AG10803 (cell line): Measurements from ENCODE around the gene MFSD2B.

Experiments used
- DNase-seq: peaks from one replicate; pipeline ENCODE4 v3.0.0; 2010; ENCODE audit warnings: low read depth
- H3K4me3 ChIP-seq: 2 replicates; pipeline ENCODE4 v1.5.1; 2011; ENCODE audit warnings: mild to moderate bottlenecking, low read length, control low read depth
- TF ChIP-seq, protein P1 (sequence below): conservative IDR thresholded peaks from 2 replicates; pipeline ENCODE4 v1.5.1; 2011; ENCODE audit warnings: mild to moderate bottlenecking, low read length, control low read depth, inconsistent platforms

MFSD2B gene

DNA sequence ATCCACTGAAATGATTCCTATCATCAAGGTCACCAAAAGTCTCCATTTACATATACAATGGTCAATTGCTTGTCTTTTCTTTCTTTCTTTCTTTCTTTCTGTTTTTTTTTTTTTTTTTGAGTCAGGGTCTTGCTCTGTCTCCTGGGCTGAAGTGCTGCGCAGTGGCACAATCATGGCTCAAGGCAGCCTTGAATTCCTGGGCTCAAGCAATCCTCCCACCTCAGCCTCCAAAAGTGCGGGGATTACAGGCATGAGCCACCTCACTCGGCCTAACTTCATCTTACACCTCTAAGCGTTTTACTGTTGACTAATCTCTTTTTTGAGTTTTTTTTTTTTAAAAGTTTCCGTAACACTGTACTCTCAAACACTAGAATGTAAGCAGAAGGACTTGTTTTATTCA lies 65.4 kb downstream of the MFSD2B start:
- H3K4me3 ChIP-seq: peak overlapping the region; percentile 98
- DNase-seq: no peak
- TF ChIP-seq, protein P1, sequence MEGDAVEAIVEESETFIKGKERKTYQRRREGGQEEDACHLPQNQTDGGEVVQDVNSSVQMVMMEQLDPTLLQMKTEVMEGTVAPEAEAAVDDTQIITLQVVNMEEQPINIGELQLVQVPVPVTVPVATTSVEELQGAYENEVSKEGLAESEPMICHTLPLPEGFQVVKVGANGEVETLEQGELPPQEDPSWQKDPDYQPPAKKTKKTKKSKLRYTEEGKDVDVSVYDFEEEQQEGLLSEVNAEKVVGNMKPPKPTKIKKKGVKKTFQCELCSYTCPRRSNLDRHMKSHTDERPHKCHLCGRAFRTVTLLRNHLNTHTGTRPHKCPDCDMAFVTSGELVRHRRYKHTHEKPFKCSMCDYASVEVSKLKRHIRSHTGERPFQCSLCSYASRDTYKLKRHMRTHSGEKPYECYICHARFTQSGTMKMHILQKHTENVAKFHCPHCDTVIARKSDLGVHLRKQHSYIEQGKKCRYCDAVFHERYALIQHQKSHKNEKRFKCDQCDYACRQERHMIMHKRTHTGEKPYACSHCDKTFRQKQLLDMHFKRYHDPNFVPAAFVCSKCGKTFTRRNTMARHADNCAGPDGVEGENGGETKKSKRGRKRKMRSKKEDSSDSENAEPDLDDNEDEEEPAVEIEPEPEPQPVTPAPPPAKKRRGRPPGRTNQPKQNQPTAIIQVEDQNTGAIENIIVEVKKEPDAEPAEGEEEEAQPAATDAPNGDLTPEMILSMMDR: no peak
